Neuronal stem cell (in vitro differentiated cells): ENCODE results near the gene VEZT.

Source experiments
- DNase-seq: peaks from one replicate; pipeline ENCODE4 v3.0.0-alpha.2; 2013; ENCODE audit warnings: low spot score
- H2AFZ ChIP-seq: one replicate; pipeline ENCODE4 v1.6.1; 2013; ENCODE audit warnings: mild to moderate bottlenecking, low read length, inconsistent platforms
- H2AK5ac ChIP-seq: 2 replicates; pipeline ENCODE4 v1.6.1; 2013; ENCODE audit warnings: low read depth, mild to moderate bottlenecking, inconsistent platforms, low read length, moderate library complexity, mixed read lengths
- H2BK120ac ChIP-seq: 2 replicates; pipeline ENCODE4 v1.6.1; 2013; ENCODE audit warnings: low read depth, mild to moderate bottlenecking, inconsistent platforms, low read length, moderate library complexity, mixed read lengths
- H2BK12ac ChIP-seq: one replicate; pipeline ENCODE4 v1.6.1; 2013; ENCODE audit warnings: low read length, inconsistent platforms
- H2BK15ac ChIP-seq: 2 replicates; pipeline ENCODE4 v1.6.1; 2013; ENCODE audit warnings: mild to moderate bottlenecking, low read length, inconsistent platforms, mixed read lengths
- H2BK5ac ChIP-seq: one replicate; pipeline ENCODE4 v1.6.1; 2013; ENCODE audit warnings: inconsistent platforms, mild to moderate bottlenecking, low read length, moderate library complexity
- H3K14ac ChIP-seq: one replicate; pipeline ENCODE4 v1.6.1; 2013; ENCODE audit warnings: low read length, inconsistent platforms
- H3K18ac ChIP-seq: 2 replicates; pipeline ENCODE4 v1.6.1; 2013; ENCODE audit warnings: low read length, inconsistent platforms
- H3K23ac ChIP-seq: 2 replicates; pipeline ENCODE4 v1.6.1; 2013; ENCODE audit warnings: low read depth, mild to moderate bottlenecking, mixed read lengths, low read length, inconsistent platforms; ENCODE audit not compliant: poor library complexity
- H3K27ac ChIP-seq: replicated peaks from 3 replicates; pipeline ENCODE4 v1.5.1; 2013; ENCODE audit warnings: low read length, inconsistent platforms
- H3K27me3 ChIP-seq, 3 experiments: 2 replicates each; pipeline ENCODE4 v1.6.1; 2013; ENCODE audit warnings: low read length in 3 of 3, mild to moderate bottlenecking in 2 of 3, inconsistent platforms in 1 of 3, low read depth in 1 of 3, mixed read lengths in 1 of 3, moderate library complexity in 1 of 3; ENCODE audit not compliant: control insufficient read depth in 3 of 3, insufficient read depth in 3 of 3
- H3K36me3 ChIP-seq, 2 donors: replicated peaks in 1 of 2; 2 replicates each; pipeline ENCODE4 v1.6.1; 2013; ENCODE audit warnings: low read length in 2 of 2; ENCODE audit not compliant: control insufficient read depth in 2 of 2, insufficient read depth in 2 of 2
- H3K4ac ChIP-seq: 2 replicates; pipeline ENCODE4 v1.6.1; 2013; ENCODE audit warnings: inconsistent platforms, mild to moderate bottlenecking, low read length, moderate library complexity
- H3K4me1 ChIP-seq, 2 donors: 1 replicate in 1 of 2; 2 replicates in 1 of 2; pipeline ENCODE4 v1.6.1; 2013; ENCODE audit warnings: low read length in 2 of 2, low read depth in 1 of 2; ENCODE audit not compliant: control insufficient read depth in 2 of 2, insufficient read depth in 1 of 2
- H3K4me2 ChIP-seq: one replicate; pipeline ENCODE4 v1.6.1; 2013; ENCODE audit warnings: mild to moderate bottlenecking, low read length, inconsistent platforms; ENCODE audit not compliant: insufficient read depth, poor library complexity, severe bottlenecking
- H3K4me3 ChIP-seq, 2 donors: 2 replicates each; pipeline ENCODE4 v1.5.1; 2013; ENCODE audit warnings: low read length in 2 of 2, mild to moderate bottlenecking in 2 of 2, inconsistent platforms in 1 of 2, moderate library complexity in 1 of 2
- H3K79me1 ChIP-seq: one replicate; pipeline ENCODE4 v1.6.1; 2013; ENCODE audit warnings: low read depth, mild to moderate bottlenecking, inconsistent platforms, low read length, moderate library complexity
- H3K9ac ChIP-seq: one replicate; pipeline ENCODE4 v1.6.1; 2013; ENCODE audit warnings: mild to moderate bottlenecking, low read depth, low read length, inconsistent platforms; ENCODE audit not compliant: poor library complexity
- H3K9me3 ChIP-seq, 2 donors: replicated peaks in 1 of 2; 2 replicates each; pipeline versions ENCODE3 to v1.6.1; 2013; ENCODE audit warnings: low read length in 2 of 2, mild to moderate bottlenecking in 2 of 2, inconsistent platforms in 1 of 2, low read depth in 1 of 2, mixed read lengths in 1 of 2, moderate library complexity in 1 of 2; ENCODE audit not compliant: control insufficient read depth in 2 of 2, insufficient read depth in 1 of 2
- H4K8ac ChIP-seq: one replicate; pipeline ENCODE4 v1.6.1; 2013; ENCODE audit warnings: low read depth, mild to moderate bottlenecking, inconsistent platforms, low read length, moderate library complexity
- H4K91ac ChIP-seq: one replicate; pipeline ENCODE4 v1.6.1; 2013; ENCODE audit warnings: low read length, low read depth, mild to moderate bottlenecking, inconsistent platforms; ENCODE audit not compliant: poor library complexity
- WGBS, 2 donors: extraction: QIAGEN DNeasy Blood & Tissue Kit; methylation state at CpG; one replicate each; pipeline ENCODE4 v1.1.7; 2013; ENCODE audit warnings: missing lambda C conversion rate in 2 of 2, mixed read lengths in 1 of 2; ENCODE audit not compliant: insufficient read length in 2 of 2, insufficient replicate concordance in 1 of 2; ENCODE audit errors: extremely low coverage in 2 of 2; 5-methylcytosine and 5-hydroxymethylcytosine counted together

Gene VEZT

GRCh38 chr12:95259368-95259767 is 41.8 kb downstream of the VEZT start:
- DNase-seq: no peak
- Histone ChIP-seq H3K79me1 (no peaks in the 10 kb centered on the region), H3K4ac (no peak overlapping the region), H2AK5ac (no peak overlapping the region), H3K23ac (no peak overlapping the region), H3K9ac (no peak overlapping the region), H3K27me3 (no peaks in the 10 kb centered on the region), H4K8ac (no peak overlapping the region), H3K27ac (no peak overlapping the region), H3K4me2 (no peak overlapping the region), H3K36me3 (peaks cover 6 to 99% of the 10 kb centered on the region in 2 donors), H3K9me3 (no peaks in the 10 kb centered on the region), H2BK5ac (no peak overlapping the region), H3K18ac (no peak overlapping the region), H2BK120ac (no peak overlapping the region), H4K91ac (no peak overlapping the region), H3K4me1 (no peaks in the 10 kb centered on the region), H2BK12ac (no peak overlapping the region), H3K4me3 (no peak overlapping the region), H2AFZ (no peak overlapping the region), H2BK15ac (no peak overlapping the region), H3K14ac (no peak overlapping the region)
- WGBS, 2 donors: no CpG with 5 or more reads among the region's 1 CpG

- H3K4me1 ChIP-seq: no peaks in the 10 kb centered on the region
- H2BK12ac ChIP-seq: no peak overlapping the region
- H3K9me3 ChIP-seq: no peaks in the 10 kb centered on the region
- no peak overlapping the region for H2BK120ac ChIP-seq
- no peak overlapping the region for H4K8ac ChIP-seq
- no peak overlapping the region for H4K91ac ChIP-seq
- no peak overlapping the region for H3K4me2 ChIP-seq
- H3K14ac ChIP-seq: no peak overlapping the region
- H3K27me3 ChIP-seq: no peaks in the 10 kb centered on the region
- no peak overlapping the region for H3K23ac ChIP-seq
- no peaks in the 10 kb centered on the region for H3K79me1 ChIP-seq
- no peak overlapping the region for H3K4ac ChIP-seq
- peaks cover 7 to 99% of the 10 kb centered on the region in 2 donors for H3K36me3 ChIP-seq
- no peak overlapping the region for H2BK15ac ChIP-seq
- H3K18ac ChIP-seq: no peak overlapping the region
- H2AK5ac ChIP-seq: no peak overlapping the region
- H3K9ac ChIP-seq: no peak overlapping the region
- WGBS, 2 donors: no CpG with 5 or more reads among the region's 4 CpGs
- no peak overlapping the region for H3K4me3 ChIP-seq
- DNase-seq: no peak
- H2AFZ ChIP-seq: no peak overlapping the region
- no peak overlapping the region for H2BK5ac ChIP-seq
- no peak overlapping the region for H3K27ac ChIP-seq
These were observed 43.5 kb downstream of the VEZT start for GRCh38 chr12:95261109-95261508.

DNA sequence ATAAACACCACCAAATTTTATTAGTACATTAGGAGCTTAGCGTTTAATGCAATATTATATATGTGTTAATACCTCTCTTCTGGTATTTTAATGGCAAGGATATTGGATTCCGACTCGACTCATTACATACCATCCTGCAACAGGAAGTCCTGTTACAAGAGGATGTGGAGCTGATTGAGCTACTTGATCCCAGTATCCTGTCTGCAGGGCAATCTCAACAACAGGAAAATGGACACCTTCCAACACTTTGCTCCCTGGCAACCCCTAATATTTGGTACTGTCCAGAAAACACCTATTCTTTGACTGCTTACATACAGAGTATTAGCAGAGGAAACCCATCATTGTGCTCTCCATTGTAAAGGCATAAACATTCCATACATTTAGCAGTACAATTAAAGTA is 45.2 kb downstream of the VEZT start:
- WGBS, 2 donors: no CpG with 5 or more reads among the region's 3 CpGs
- Histone ChIP-seq H2AK5ac (no peak overlapping the region), H3K36me3 (peaks cover 15 to 99% of the 10 kb centered on the region in 2 donors), H3K23ac (no peak overlapping the region), H3K9ac (no peak overlapping the region), H3K9me3 (peaks cover 0 to 2% of the 10 kb centered on the region in 2 donors), H4K8ac (no peak overlapping the region), H3K4ac (no peak overlapping the region), H2BK12ac (no peak overlapping the region), H3K4me1 (no peaks in the 10 kb centered on the region), H3K4me2 (no peak overlapping the region), H4K91ac (no peak overlapping the region), H2BK120ac (no peak overlapping the region), H2BK5ac (no peak overlapping the region), H3K14ac (no peak overlapping the region), H3K27ac (no peak overlapping the region), H3K18ac (no peak overlapping the region), H3K4me3 (no peak overlapping the region), H3K27me3 (no peaks in the 10 kb centered on the region), H2AFZ (no peak overlapping the region), H3K79me1 (no peaks in the 10 kb centered on the region), H2BK15ac (no peak overlapping the region)
- DNase-seq: no peak

GRCh38 chr12:95265765-95266164 is 48.2 kb downstream of the VEZT start:
- no peak overlapping the region for H3K27ac ChIP-seq
- no peak overlapping the region for H2BK12ac ChIP-seq
- H3K9ac ChIP-seq: no peak overlapping the region
- no peak overlapping the region for H2AK5ac ChIP-seq
- H4K91ac ChIP-seq: no peak overlapping the region
- no peaks in the 10 kb centered on the region for H3K27me3 ChIP-seq
- H2AFZ ChIP-seq: no peak overlapping the region
- H3K14ac ChIP-seq: no peak overlapping the region
- no peak overlapping the region for H3K23ac ChIP-seq
- no peaks in the 10 kb centered on the region for H3K79me1 ChIP-seq
- no peak overlapping the region for H3K18ac ChIP-seq
- no peak for DNase-seq
- H2BK120ac ChIP-seq: no peak overlapping the region
- no peak overlapping the region for H3K4me3 ChIP-seq
- no peaks in the 10 kb centered on the region for H3K4me1 ChIP-seq
- no peak overlapping the region for H3K4me2 ChIP-seq
- no CpG with 5 or more reads among the region's 2 CpGs for WGBS, 2 donors
- H2BK15ac ChIP-seq: no peak overlapping the region
- H3K9me3 ChIP-seq: peaks cover 0 to 2% of the 10 kb centered on the region in 2 donors
- H4K8ac ChIP-seq: no peak overlapping the region
- no peak overlapping the region for H3K4ac ChIP-seq
- H3K36me3 ChIP-seq: peaks cover 19 to 97% of the 10 kb centered on the region in 2 donors
- no peak overlapping the region for H2BK5ac ChIP-seq
